CD14-positive monocyte (primary cell): Measurements from ENCODE around the gene RBMS1. TPM values are rescaled to one million over a fixed set of nuclear protein-coding genes. Genes with fewer than 3 reads are reported as not detected.

Source experiments
- DNase-seq, 3 donors: peaks; one replicate each; pipeline ENCODE4 v3.0.0-alpha.2; 2011 to 2022
- H2AFZ ChIP-seq: 2 replicates; pipeline ENCODE4 v1.6.0; 2012; ENCODE audit warnings: mild to moderate bottlenecking, low read depth, low read length, inconsistent platforms; ENCODE audit not compliant: insufficient read depth, poor library complexity, severe bottlenecking
- H3K27ac ChIP-seq, 2 donors: 1 replicate in 1 of 2; 2 replicates in 1 of 2; pipeline ENCODE4 v1.5.1; 2012 to 2013; ENCODE audit warnings: low read length in 2 of 2, control low read depth in 1 of 2, inconsistent platforms in 1 of 2, low read depth in 1 of 2, mild to moderate bottlenecking in 1 of 2
- H3K27me3 ChIP-seq, 2 donors: one replicate each; pipeline versions ENCODE4 v1.6.0 to v1.6.1; 2011 to 2013; ENCODE audit warnings: low read length in 2 of 2; ENCODE audit not compliant: control insufficient read depth in 2 of 2, insufficient read depth in 2 of 2
- H3K36me3 ChIP-seq, 2 donors: replicated peaks in 1 of 2; 1 replicate in 1 of 2; 2 replicates in 1 of 2; pipeline versions ENCODE4 v1.5.1 to v1.6.1; 2012 to 2013; ENCODE audit warnings: low read length in 2 of 2, control low read depth in 1 of 2, inconsistent platforms in 1 of 2, mild to moderate bottlenecking in 1 of 2; ENCODE audit not compliant: insufficient read depth in 2 of 2, control insufficient read depth in 1 of 2
- H3K4me1 ChIP-seq, 2 donors: 1 replicate in 1 of 2; 2 replicates in 1 of 2; pipeline versions ENCODE4 v1.5.1 to v1.6.1; 2012 to 2013; ENCODE audit warnings: low read length in 2 of 2, control low read depth in 1 of 2, inconsistent platforms in 1 of 2, mild to moderate bottlenecking in 1 of 2, moderate library complexity in 1 of 2; ENCODE audit not compliant: insufficient read depth in 2 of 2, control insufficient read depth in 1 of 2
- H3K4me2 ChIP-seq: replicated peaks from 2 replicates; pipeline ENCODE3; 2012; ENCODE audit warnings: low read length, moderate library complexity, mild to moderate bottlenecking; ENCODE audit not compliant: poor library complexity, severe bottlenecking; ENCODE audit errors: extremely low read depth
- H3K4me3 ChIP-seq, 3 experiments: fragments of 200-600 bp in 1 of 3; sonication (generic) in 1 of 3; replicated peaks in 1 of 3; 1 replicate in 2 of 3; 2 replicates in 1 of 3; pipeline ENCODE4 v1.5.1; 2011 to 2013; ENCODE audit warnings: low read length in 3 of 3, mild to moderate bottlenecking in 3 of 3, control low read depth in 2 of 3, low read depth in 2 of 3, inconsistent platforms in 1 of 3, moderate library complexity in 1 of 3
- H3K79me2 ChIP-seq: 2 replicates; pipeline ENCODE4 v1.6.0; 2012; ENCODE audit warnings: mild to moderate bottlenecking, control low read depth, inconsistent platforms, low read length, moderate library complexity; ENCODE audit not compliant: insufficient read depth
- H3K9ac ChIP-seq: 2 replicates; pipeline ENCODE4 v1.6.0; 2017; ENCODE audit warnings: low read length, mild to moderate bottlenecking; ENCODE audit not compliant: insufficient read depth, poor library complexity, severe bottlenecking
- H3K9me3 ChIP-seq, 2 donors: replicated peaks in 1 of 2; 1 replicate in 1 of 2; 2 replicates in 1 of 2; pipeline versions ENCODE4 v1.5.1 to v1.6.1; 2012 to 2013; ENCODE audit warnings: low read length in 2 of 2, control low read depth in 1 of 2; ENCODE audit not compliant: control insufficient read depth in 1 of 2, insufficient read depth in 1 of 2
- H4K20me1 ChIP-seq: 2 replicates; pipeline ENCODE4 v1.6.0; 2012; ENCODE audit warnings: mild to moderate bottlenecking, low read length, control low read depth, moderate library complexity; ENCODE audit not compliant: insufficient read depth
- H3K27ac Mint-ChIP-seq, 7 donors: one replicate each; pipeline ENCODE4 v1.8.0; 2020; ENCODE audit warnings: mild to moderate bottlenecking in 7 of 7, mixed read lengths in 7 of 7, moderate library complexity in 6 of 7, inconsistent platforms in 2 of 7
- H3K27me3 Mint-ChIP-seq, 3 donors: one replicate each; pipeline ENCODE4 v1.8.0; 2021 to 2022; ENCODE audit warnings: low read depth in 3 of 3, mild to moderate bottlenecking in 3 of 3, mixed read lengths in 3 of 3, moderate library complexity in 3 of 3, inconsistent platforms in 1 of 3
- H3K36me3 Mint-ChIP-seq, 2 donors: one replicate each; pipeline ENCODE4 v1.8.0; 2020; ENCODE audit warnings: mixed read lengths in 2 of 2, inconsistent platforms in 1 of 2, mild to moderate bottlenecking in 1 of 2
- H3K4me1 Mint-ChIP-seq: one replicate; pipeline ENCODE4 v1.8.0; 2020; ENCODE audit warnings: mild to moderate bottlenecking, mixed read lengths
- H3K4me3 Mint-ChIP-seq, 2 donors: one replicate each; pipeline ENCODE4 v1.8.0; 2020; ENCODE audit warnings: mild to moderate bottlenecking in 2 of 2, mixed read lengths in 2 of 2, moderate library complexity in 1 of 2
- H3K9me3 Mint-ChIP-seq, 7 donors: one replicate each; pipeline ENCODE4 v1.8.0; 2020 to 2022; ENCODE audit warnings: mixed read lengths in 7 of 7, mild to moderate bottlenecking in 6 of 7, moderate library complexity in 6 of 7, inconsistent platforms in 2 of 7
- CTCF ChIP-seq: fragments of 200-600 bp; IDR thresholded peaks from one replicate; pipeline ENCODE4 v1.8.0; 2022; ENCODE audit warnings: antibody characterized with exemption, mild to moderate bottlenecking
- WGBS: methylation state at CpG from one replicate; pipeline ENCODE4 v1.1.5; 2013; ENCODE audit warnings: missing lambda C conversion rate; ENCODE audit not compliant: insufficient coverage; 5-methylcytosine and 5-hydroxymethylcytosine counted together
- intact Hi-C, 2 donors: fragments of 100-400 bp; cut with micrococcal nuclease; formaldehyde crosslinking; loops; one replicate each; pipeline versions ENCODE4 v1.15.0 to v1.15.1; 2023
- polyA plus RNA-seq, 3 donors: library from polyadenylated mRNA; depleted of rRNA in 1 of 3; unstranded in 2 of 3; stranded (reverse) in 1 of 3; fragments of 300-500 nt in 2 of 3; fragments of >200 nt in 1 of 3; fragmentation: Illumina TruSeq in 2 of 3; gene quantifications; 1 replicate in 2 of 3; 2 replicates in 1 of 3; pipeline ENCODE4 v1.2.3, GENCODE V29; 2012 to 2021

RBMS1 gene
- polyA plus RNA-seq, 3 donors, result 88.2 to 91.2 (median 89.4) TPM

- Histone ChIP-seq H3K9me3 (no peaks in the 10 kb centered on the region), H3K36me3 (no peaks in the 10 kb centered on the region), H3K79me2 (no peaks in the 10 kb centered on the region), H4K20me1 (no peaks in the 10 kb centered on the region), H3K27ac (no peak overlapping the region), H3K4me1 (no peaks in the 10 kb centered on the region), H2AFZ (no peak overlapping the region), H3K4me3 (no peak overlapping the region), H3K9ac (no peak overlapping the region), H3K4me2 (no peak overlapping the region), H3K27me3 (no peaks in the 10 kb centered on the region)
- Mint-ChIP-seq H3K9me3 (no peaks in the 10 kb centered on the region), H3K4me1 (peaks cover 6% of the 10 kb centered on the region), H3K4me3 (no peak overlapping the region), H3K27me3 (peaks cover 0 to 1% (median 0%) of the 10 kb centered on the region in 3 donors), H3K27ac (no peak overlapping the region), H3K36me3 (no peaks in the 10 kb centered on the region)
- intact Hi-C loops, result no loop called here
- WGBS, result 100% methylated on average over 1 of the region's 5 CpGs
- no peak for TF ChIP-seq CTCF
- no peak for DNase-seq
Observed at GRCh38 chr2:160245614-160246155, 247.9 kb downstream of the RBMS1 start.

- 100% methylated on average over 2 of the region's 3 CpGs for WGBS
Observed at GRCh38 chr2:160242893-160243564, 250.6 kb downstream of the RBMS1 start.

More at GRCh38 chr2:160242893-160243564, 250.6 kb downstream of the RBMS1 start:
- no peaks in the 10 kb centered on the region for H3K79me2 ChIP-seq
- TF ChIP-seq CTCF, result no peak
- H3K27me3 ChIP-seq, result no peaks in the 10 kb centered on the region
- H3K4me3 Mint-ChIP-seq, result no peak overlapping the region
- H3K4me2 ChIP-seq, result no peak overlapping the region
- H3K4me1 Mint-ChIP-seq, result peaks cover 6% of the 10 kb centered on the region
- no peak for DNase-seq
- no peaks in the 10 kb centered on the region for H3K4me1 ChIP-seq
- H3K36me3 ChIP-seq, result no peaks in the 10 kb centered on the region
- H3K27ac Mint-ChIP-seq, result no peak overlapping the region
- H3K36me3 Mint-ChIP-seq, result no peaks in the 10 kb centered on the region
- no peaks in the 10 kb centered on the region for H3K9me3 ChIP-seq
- no peak overlapping the region for H3K9ac ChIP-seq
- H3K27me3 Mint-ChIP-seq, result peaks cover 1 to 2% (median 1%) of the 10 kb centered on the region in 3 donors
- no peak overlapping the region for H3K4me3 ChIP-seq
- no peaks in the 10 kb centered on the region for H3K9me3 Mint-ChIP-seq
- H3K27ac ChIP-seq, result no peak overlapping the region
- no peaks in the 10 kb centered on the region for H4K20me1 ChIP-seq
- intact Hi-C loops, result no loop called here
- no peak overlapping the region for H2AFZ ChIP-seq
